ENCODE data around the gene DNAJB13.
"Not testable (repeated sequence)": the region's sequence is repeated elsewhere in the genome, so short reads cannot be mapped to it uniquely, and the experiment has no call there.

Gene DNAJB13, protein sequence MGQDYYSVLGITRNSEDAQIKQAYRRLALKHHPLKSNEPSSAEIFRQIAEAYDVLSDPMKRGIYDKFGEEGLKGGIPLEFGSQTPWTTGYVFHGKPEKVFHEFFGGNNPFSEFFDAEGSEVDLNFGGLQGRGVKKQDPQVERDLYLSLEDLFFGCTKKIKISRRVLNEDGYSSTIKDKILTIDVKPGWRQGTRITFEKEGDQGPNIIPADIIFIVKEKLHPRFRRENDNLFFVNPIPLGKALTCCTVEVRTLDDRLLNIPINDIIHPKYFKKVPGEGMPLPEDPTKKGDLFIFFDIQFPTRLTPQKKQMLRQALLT

GRCh38 chr11:73950869-73951710 is at the start of gene DNAJB13:
TSS of gene DNAJB13 (plus strand) at chr11:73951026. CDS start at chr11:73951070, 44 bp downstream.
- DNase-seq (ENCODE audit: low read depth): peak; percentile 63

DNA sequence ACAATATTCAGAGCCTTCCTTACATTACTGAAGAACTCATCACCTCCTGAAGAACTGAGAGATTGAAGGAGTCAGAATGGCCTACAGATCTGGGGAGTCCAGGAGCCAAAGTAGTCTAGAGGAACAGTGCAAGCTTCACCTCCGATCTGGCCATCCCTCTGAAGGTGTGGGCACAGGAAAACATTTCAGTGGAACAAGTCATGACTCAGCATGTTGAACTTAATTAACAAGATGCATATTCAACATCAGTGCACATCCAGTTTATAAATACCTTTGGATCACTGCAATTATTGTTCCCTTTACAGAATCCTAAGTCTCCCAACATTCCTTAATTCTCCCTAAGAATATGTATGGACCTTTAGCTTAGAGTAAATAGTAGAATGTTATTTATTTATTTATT is 48.5 kb upstream of the DNAJB13 start:
- no peak for DNase-seq (ENCODE audit: low read depth)

- DNase-seq (ENCODE audit: low read depth): peak; percentile 73
These were observed 43.6 kb upstream of the DNAJB13 start for GRCh38 chr11:73907191-73907590.

DNA sequence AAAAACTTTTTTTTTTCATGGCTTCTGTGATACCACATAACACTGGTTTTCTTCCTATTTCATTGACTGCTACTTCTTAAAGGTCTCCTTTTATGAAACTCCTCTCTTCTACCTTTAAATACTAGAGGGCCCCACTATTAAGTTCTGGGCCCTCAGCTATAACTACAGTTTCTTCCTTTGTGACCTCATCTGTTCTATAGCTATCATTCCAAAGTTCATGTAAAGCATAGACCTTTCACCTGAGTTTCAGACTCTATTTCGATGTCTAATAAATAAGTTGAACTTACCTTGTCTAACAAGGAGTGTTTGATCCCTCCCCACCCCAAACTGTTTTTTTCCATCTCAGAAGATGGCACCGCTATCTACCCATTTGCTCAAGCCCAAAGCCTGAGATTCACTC is 38.8 kb upstream of the DNAJB13 start:
- no peak for DNase-seq (ENCODE audit: low read depth)

DNA sequence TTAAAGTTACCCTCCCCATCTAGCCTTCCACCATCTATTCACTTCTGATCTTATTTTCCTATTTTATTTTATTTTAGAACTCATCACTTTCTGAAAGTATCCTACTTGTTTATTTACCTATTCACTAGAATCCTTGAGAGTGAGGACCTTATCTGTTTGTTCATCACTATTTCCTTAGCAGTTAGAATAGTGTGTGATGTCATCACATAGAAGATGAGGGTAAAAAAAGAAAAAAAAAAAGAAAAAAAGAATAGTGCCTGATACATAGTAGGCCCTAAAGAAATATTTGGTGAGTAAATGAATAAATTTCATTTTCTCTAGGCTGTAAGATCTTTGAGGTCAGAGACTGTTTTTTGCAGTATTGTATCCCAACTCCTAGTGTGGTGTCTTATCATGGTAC is 37.4 kb upstream of the DNAJB13 start:
- no peak for DNase-seq (ENCODE audit: low read depth)

GRCh38 chr11:73914284-73914683 is 36.5 kb upstream of the DNAJB13 start:
- DNase-seq (ENCODE audit: low read depth): no peak

- DNase-seq (ENCODE audit: low read depth): peak; percentile 36
These were observed 34.4 kb upstream of the DNAJB13 start for GRCh38 chr11:73916435-73916834.

GRCh38 chr11:73921180-73921579 is 29.6 kb upstream of the DNAJB13 start:
- no peak for DNase-seq (ENCODE audit: low read depth)

- no peak for DNase-seq (ENCODE audit: low read depth)
These were observed 21.4 kb upstream of the DNAJB13 start for GRCh38 chr11:73929388-73929787.

GRCh38 chr11:73931039-73931645 is 19.7 kb upstream of the DNAJB13 start:
- DNase-seq (ENCODE audit: low read depth): peak; percentile 79

- DNase-seq (ENCODE audit: low read depth): no peak
These were observed 18.9 kb upstream of the DNAJB13 start for GRCh38 chr11:73931951-73932350.

DNA sequence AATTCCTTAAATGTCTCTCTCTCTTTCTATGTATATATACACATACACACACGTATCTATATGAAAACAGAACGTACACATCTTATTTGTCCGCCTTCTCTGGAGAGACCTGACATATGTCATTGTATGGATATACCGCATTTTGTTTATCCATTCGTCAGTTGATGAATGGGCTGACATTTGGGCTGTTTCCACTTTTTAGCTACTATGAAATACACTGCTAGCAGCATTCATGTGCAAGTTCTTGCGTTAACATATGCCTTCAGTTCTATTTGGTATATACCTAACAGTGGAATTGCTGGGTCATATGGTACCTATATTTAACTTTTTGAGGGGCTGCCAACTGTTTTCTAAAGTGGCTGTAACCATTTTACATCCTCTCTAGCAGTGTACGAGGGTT is 18.0 kb upstream of the DNAJB13 start:
- DNase-seq (ENCODE audit: low read depth): no peak

- DNase-seq (ENCODE audit: low read depth): not testable (repeated sequence)
These were observed 14.8 kb upstream of the DNAJB13 start for GRCh38 chr11:73936047-73936446.

- peak; percentile 26 for DNase-seq (ENCODE audit: low read depth)
These were observed 11.7 kb upstream of the DNAJB13 start for GRCh38 chr11:73939096-73939495.

GRCh38 chr11:73940801-73941570 is 9.8 kb upstream of the DNAJB13 start:
- DNase-seq (ENCODE audit: low read depth): no peak

- no peak for DNase-seq (ENCODE audit: low read depth)
These were observed 8.8 kb upstream of the DNAJB13 start for GRCh38 chr11:73942010-73942409.

DNA sequence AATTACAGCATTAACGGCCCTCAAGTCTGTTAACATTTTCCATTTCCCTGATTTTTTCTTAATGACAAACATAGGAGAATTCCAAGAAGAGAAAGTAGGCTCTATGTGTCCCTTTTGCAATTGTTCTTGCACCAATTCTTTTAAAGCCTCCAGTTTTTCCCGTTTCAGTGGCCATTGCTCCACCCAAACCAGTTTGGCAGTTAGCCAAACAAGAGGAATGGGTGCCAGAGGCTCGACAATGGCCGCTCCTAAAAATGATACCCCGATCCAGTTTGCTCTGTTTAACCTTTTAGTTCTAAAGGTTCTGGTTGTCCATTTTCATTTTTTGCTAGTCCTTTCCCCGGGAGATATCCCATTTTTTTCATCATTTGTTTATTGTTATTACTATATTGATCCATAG is 6.7 kb upstream of the DNAJB13 start:
- DNase-seq (ENCODE audit: low read depth): no peak

- no peak for DNase-seq (ENCODE audit: low read depth)
These were observed 5.9 kb upstream of the DNAJB13 start for GRCh38 chr11:73944901-73945300.

GRCh38 chr11:73945396-73945795 is 5.4 kb upstream of the DNAJB13 start:
- no peak for DNase-seq (ENCODE audit: low read depth)

DNA sequence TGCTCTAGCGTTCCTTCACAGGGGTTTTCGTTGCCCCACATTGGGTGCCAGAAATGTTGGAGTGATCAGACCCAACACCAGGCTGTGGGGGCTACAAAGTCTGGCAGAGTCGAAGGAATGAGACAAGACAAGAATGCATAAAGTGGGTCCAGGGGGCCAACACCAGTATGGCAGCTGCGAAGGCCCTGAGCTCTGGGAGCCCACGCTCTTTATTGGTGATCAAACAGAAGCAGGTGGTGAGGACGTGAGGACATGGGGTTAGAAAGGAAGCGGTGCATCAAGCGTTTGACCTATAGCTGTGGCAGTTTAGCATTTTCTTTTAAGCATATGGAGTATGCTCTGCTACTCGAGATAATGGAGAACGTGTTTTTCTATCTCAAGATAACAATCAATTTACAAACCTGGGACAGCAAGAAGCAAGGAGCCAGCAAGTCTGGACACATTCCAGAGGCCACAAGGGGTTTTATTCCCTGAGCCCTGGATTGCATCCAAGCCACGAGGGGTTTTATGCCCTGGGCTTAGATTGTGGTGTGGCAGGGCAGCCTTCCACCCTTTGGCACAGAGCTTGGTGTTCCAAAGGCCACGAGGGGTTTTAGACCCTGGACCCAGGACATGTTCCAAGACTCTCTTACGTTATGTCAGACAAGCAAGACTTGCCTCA is 3.9 kb upstream of the DNAJB13 start:
- DNase-seq (ENCODE audit: low read depth): no peak

DNA sequence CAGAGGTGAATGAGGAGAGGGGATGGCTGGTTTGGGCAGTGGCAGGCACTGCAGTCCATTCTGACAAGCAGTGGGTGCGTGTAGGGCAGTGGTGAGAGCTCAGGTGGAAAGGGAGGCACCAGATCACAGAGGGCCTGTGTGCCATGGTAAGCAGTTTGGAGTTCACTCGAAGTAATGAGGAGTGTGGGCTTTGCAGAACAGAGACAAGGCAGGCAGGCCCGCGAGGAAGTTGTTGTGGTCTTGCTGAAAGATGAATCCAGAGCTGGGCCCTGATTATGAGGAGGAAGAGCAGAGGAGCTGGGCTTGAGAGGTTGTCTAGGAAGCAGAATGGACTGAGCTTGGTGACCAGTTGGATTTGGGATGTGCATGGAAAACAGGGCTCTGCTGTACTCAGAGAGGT is 1.6 kb upstream of the DNAJB13 start:
- no peak for DNase-seq (ENCODE audit: low read depth)

GRCh38 chr11:73949912-73950311 is 914 bp upstream of the DNAJB13 start:
- no peak for DNase-seq (ENCODE audit: low read depth)
